A673 (cell line): ENCODE results near the gene SLX4IP. TPM values are rescaled to one million over a fixed set of nuclear protein-coding genes. Genes with fewer than 3 reads are reported as not detected.

ENCODE experiments used
- BruUV-seq: library from RNA; stranded (reverse); fragments of 400-500 nt; replicated peaks from 2 replicates; lab custom pipeline; 2021; lab: Mats Ljungman, UMichigan
- CTCF ChIA-PET: fragments of 300-600 bp; sonication (Branson Sonifier 250); formaldehyde crosslinking; loops from one replicate; lab custom pipeline; 2022; ENCODE audit warnings: antibody characterized with exemption; lab: Charles Lee
- POLR2A ChIA-PET: fragments of 300-600 bp; sonication (Branson Sonifier 250); formaldehyde crosslinking; loops from one replicate; lab custom pipeline; 2022; ENCODE audit warnings: antibody characterized with exemption; ENCODE audit not compliant: low non-redundant PET; lab: Charles Lee
- DNase-seq: peaks from one replicate; pipeline ENCODE4 v3.0.0-alpha.2; 2015; ENCODE audit warnings: low spot score
- H3K27ac ChIP-seq: fragments of 200-600 bp; sonication (generic); 2 replicates; pipeline ENCODE4 v1.5.1; 2016; ENCODE audit warnings: mixed run types, low read depth, mild to moderate bottlenecking, mixed read lengths, antibody characterized with exemption, low read length; ENCODE audit not compliant: poor library complexity, severe bottlenecking
- H3K27me3 ChIP-seq: fragments of 200-600 bp; sonication (generic); replicated peaks from 2 replicates; pipeline ENCODE4 v1.6.1; 2017; ENCODE audit warnings: mixed run types, low read depth, mild to moderate bottlenecking, mixed read lengths, antibody characterized with exemption, low read length; ENCODE audit not compliant: insufficient read depth, poor library complexity
- H3K36me3 ChIP-seq: fragments of 200-600 bp; sonication (generic); 2 replicates; pipeline ENCODE4 v1.6.1; 2016; ENCODE audit warnings: mixed run types, mild to moderate bottlenecking, mixed read lengths, antibody characterized with exemption, low read length; ENCODE audit not compliant: insufficient read depth, poor library complexity, severe bottlenecking
- H3K4me1 ChIP-seq: fragments of 200-600 bp; sonication (generic); 2 replicates; pipeline ENCODE4 v1.6.1; 2017; ENCODE audit warnings: mixed run types, mild to moderate bottlenecking, mixed read lengths, antibody characterized with exemption, low read length; ENCODE audit not compliant: insufficient read depth, poor library complexity, severe bottlenecking
- H3K4me3 ChIP-seq: fragments of 200-600 bp; sonication (generic); 2 replicates; pipeline ENCODE4 v1.5.1; 2016; ENCODE audit warnings: low read depth, mixed run types, mild to moderate bottlenecking, mixed read lengths, low read length; ENCODE audit not compliant: poor library complexity, severe bottlenecking
- H3K9me3 ChIP-seq: fragments of 200-600 bp; sonication (generic); 2 replicates; pipeline ENCODE4 v1.6.1; 2016; ENCODE audit warnings: mixed run types, low read depth, mild to moderate bottlenecking, mixed read lengths, antibody characterized with exemption, low read length; ENCODE audit not compliant: poor library complexity, severe bottlenecking
- EZH2 ChIP-seq: fragments of 200-600 bp; sonication (generic); IDR thresholded peaks from 2 replicates; pipeline ENCODE4 v1.6.1; 2017; ENCODE audit warnings: borderline replicate concordance, low read depth, mild to moderate bottlenecking, mixed read lengths, antibody characterized with exemption, low read length; ENCODE audit not compliant: poor library complexity, severe bottlenecking
- intact Hi-C: fragments of 100-400 bp; cut with micrococcal nuclease; formaldehyde crosslinking; loops from one replicate; pipeline ENCODE4 v1.10.0; 2022; ENCODE audit not compliant: unreplicated experiment
- total RNA-seq: library from RNA; stranded (reverse); gene quantifications from 2 replicates; pipeline ENCODE4 v1.2.3, GENCODE V29; 2021
- TF ChIP-seq, protein P1 (sequence below): fragments of 300-800, 200-600 bp; sonication (generic); conservative IDR thresholded peaks from 2 replicates; pipeline ENCODE4 v1.5.1; 2017; ENCODE audit warnings: low read depth, mild to moderate bottlenecking, antibody characterized with exemption, low read length, moderate library complexity, mixed read lengths

The SLX4IP gene
- total RNA-seq, 1 experiment from 2014 or later = 9.8 TPM

DNA sequence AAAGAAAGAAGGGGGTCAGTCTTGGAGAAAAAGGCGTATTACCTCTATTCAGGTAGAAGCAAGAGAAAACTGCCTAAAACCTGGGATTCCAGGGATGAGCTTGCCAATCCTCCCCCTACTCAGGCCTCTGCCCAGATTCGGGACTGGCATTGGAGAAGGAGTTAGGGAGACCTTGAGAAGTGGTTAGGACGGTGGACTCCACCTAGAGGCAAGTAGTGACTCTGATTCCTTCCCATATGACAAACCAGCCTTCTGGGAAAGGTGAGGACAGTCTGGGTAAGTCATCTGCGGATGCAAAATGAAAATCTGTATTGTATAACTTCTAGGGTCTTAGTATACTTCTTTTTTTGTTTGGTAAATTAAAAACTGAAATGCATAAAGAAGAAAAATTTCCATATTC is 43.8 kb downstream of the SLX4IP start:
- TF ChIP-seq, protein P1, sequence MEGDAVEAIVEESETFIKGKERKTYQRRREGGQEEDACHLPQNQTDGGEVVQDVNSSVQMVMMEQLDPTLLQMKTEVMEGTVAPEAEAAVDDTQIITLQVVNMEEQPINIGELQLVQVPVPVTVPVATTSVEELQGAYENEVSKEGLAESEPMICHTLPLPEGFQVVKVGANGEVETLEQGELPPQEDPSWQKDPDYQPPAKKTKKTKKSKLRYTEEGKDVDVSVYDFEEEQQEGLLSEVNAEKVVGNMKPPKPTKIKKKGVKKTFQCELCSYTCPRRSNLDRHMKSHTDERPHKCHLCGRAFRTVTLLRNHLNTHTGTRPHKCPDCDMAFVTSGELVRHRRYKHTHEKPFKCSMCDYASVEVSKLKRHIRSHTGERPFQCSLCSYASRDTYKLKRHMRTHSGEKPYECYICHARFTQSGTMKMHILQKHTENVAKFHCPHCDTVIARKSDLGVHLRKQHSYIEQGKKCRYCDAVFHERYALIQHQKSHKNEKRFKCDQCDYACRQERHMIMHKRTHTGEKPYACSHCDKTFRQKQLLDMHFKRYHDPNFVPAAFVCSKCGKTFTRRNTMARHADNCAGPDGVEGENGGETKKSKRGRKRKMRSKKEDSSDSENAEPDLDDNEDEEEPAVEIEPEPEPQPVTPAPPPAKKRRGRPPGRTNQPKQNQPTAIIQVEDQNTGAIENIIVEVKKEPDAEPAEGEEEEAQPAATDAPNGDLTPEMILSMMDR = 0 out of 2 replicates have a peak, but pooled peaks have one; percentile 20
- no peak for TF ChIP-seq EZH2
- POLR2A ChIA-PET = no interaction called here
- no peak for DNase-seq
- CTCF ChIA-PET = interaction anchor here (0.5 kb wide), 1 partner anchor 12 kb away, joined by 4 read pairs; no protein-coding TSS in a partner anchor
- no peak overlapping the region for H3K4me3 ChIP-seq
- intact Hi-C loops = no loop called here
- H3K36me3 ChIP-seq = no peaks in the 10 kb centered on the region
- H3K27me3 ChIP-seq = no peaks in the 10 kb centered on the region
- H3K27ac ChIP-seq = no peak overlapping the region
- H3K4me1 ChIP-seq = peaks cover 23% of the 10 kb centered on the region
- no peaks in the 10 kb centered on the region for H3K9me3 ChIP-seq
- no TSS peak for BruUV-seq

- DNase-seq = no peak
- no peak overlapping the region for H3K27ac ChIP-seq
- TF ChIP-seq, protein P1 = no peak
- TF ChIP-seq EZH2 = no peak
- no peaks in the 10 kb centered on the region for H3K36me3 ChIP-seq
- intact Hi-C loops = no loop called here
- no peak overlapping the region for H3K4me3 ChIP-seq
- ChIA-PET CTCF (no interaction called here), POLR2A (no interaction called here)
- H3K4me1 ChIP-seq = peaks cover 4% of the 10 kb centered on the region
- no TSS peak for BruUV-seq
- no peaks in the 10 kb centered on the region for H3K9me3 ChIP-seq
- H3K27me3 ChIP-seq = no peaks in the 10 kb centered on the region
Measured at GRCh38 chr20:10481676-10482075, 46.6 kb downstream of the SLX4IP start.

- Histone ChIP-seq H3K27ac (no peak overlapping the region), H3K4me1 (peaks cover 7% of the 10 kb centered on the region), H3K9me3 (no peaks in the 10 kb centered on the region), H3K36me3 (no peaks in the 10 kb centered on the region), H3K27me3 (no peaks in the 10 kb centered on the region), H3K4me3 (no peak overlapping the region)
- no peak for DNase-seq
- no peak for TF ChIP-seq EZH2
- TF ChIP-seq, protein P1 = no peak
- intact Hi-C loops = no loop called here
- no TSS peak for BruUV-seq
- POLR2A ChIA-PET = no interaction called here
- CTCF ChIA-PET = no interaction called here
Measured at GRCh38 chr20:10483691-10484090, 48.6 kb downstream of the SLX4IP start.
